Activated CD4-positive, alpha-beta T cell treated with anti-CD3 and anti-CD28 coated beads, Interleukin-2, amount 10 ng/mL, durations not matched to agents 7 days and 5 days (primary cell): ENCODE data around the gene NAB2. TPM values are rescaled to one million over a fixed set of nuclear protein-coding genes. Genes with fewer than 3 reads are reported as not detected.

ENCODE experiments used
- CTCF ChIA-PET: fragments of 350-600 bp; sonication (Branson Sonifier 250); formaldehyde crosslinking; loops from one replicate; lab custom pipeline; 2021; ENCODE audit warnings: antibody characterized with exemption; lab: Charles Lee
- POLR2A ChIA-PET: fragments of 350-600 bp; sonication (Branson Sonifier 250); formaldehyde crosslinking; loops from one replicate; lab custom pipeline; 2021; ENCODE audit warnings: antibody characterized with exemption; lab: Charles Lee
- DNase-seq: peaks from one replicate; pipeline ENCODE4 v3.0.0-alpha.2; 2020
- H3K27ac Mint-ChIP-seq: one replicate; pipeline ENCODE4 v1.8.0; 2021; ENCODE audit warnings: mild to moderate bottlenecking, moderate library complexity, mixed read lengths
- H3K27me3 Mint-ChIP-seq: one replicate; pipeline ENCODE4 v1.8.0; 2021; ENCODE audit warnings: mixed read lengths
- H3K36me3 Mint-ChIP-seq: one replicate; pipeline ENCODE4 v1.8.0; 2021; ENCODE audit warnings: low read depth, mixed read lengths
- H3K4me1 Mint-ChIP-seq: one replicate; pipeline ENCODE4 v1.8.0; 2021; ENCODE audit warnings: mixed read lengths
- H3K4me3 Mint-ChIP-seq: one replicate; pipeline ENCODE4 v1.8.0; 2021; ENCODE audit warnings: mild to moderate bottlenecking, moderate library complexity, mixed read lengths
- H3K9me3 Mint-ChIP-seq: one replicate; pipeline ENCODE4 v1.8.0; 2021; ENCODE audit warnings: mixed read lengths
- total RNA-seq, 2 experiments: library from RNA; stranded (reverse); gene quantifications; one replicate each; pipeline ENCODE4 v1.2.3, GENCODE V29; 2021

The NAB2 gene
- total RNA-seq, 2 experiments from 2014 or later: 5.5 to 6.8 TPM

DNA sequence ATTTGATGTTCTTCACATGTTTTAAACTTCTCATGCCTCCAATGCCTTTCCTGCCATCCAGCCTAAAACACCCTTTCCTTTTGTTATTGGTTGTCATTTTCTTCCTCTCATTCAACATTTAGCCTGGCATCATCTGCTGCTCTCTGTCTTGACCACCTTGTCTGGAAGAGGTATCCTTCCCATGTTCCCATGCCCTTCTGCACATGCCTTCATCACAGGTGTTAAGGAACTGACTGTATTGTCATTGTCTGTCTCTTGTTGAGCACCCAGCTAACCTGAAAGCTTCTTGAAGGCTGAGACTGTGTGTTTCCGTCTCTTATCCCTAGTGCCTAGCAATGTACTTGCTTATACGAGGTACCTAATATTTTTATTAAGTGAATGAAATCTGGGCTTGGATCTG is 34.9 kb downstream of the NAB2 start:
- H3K27me3 Mint-ChIP-seq: peaks cover 33% of the 10 kb centered on the region

DNA sequence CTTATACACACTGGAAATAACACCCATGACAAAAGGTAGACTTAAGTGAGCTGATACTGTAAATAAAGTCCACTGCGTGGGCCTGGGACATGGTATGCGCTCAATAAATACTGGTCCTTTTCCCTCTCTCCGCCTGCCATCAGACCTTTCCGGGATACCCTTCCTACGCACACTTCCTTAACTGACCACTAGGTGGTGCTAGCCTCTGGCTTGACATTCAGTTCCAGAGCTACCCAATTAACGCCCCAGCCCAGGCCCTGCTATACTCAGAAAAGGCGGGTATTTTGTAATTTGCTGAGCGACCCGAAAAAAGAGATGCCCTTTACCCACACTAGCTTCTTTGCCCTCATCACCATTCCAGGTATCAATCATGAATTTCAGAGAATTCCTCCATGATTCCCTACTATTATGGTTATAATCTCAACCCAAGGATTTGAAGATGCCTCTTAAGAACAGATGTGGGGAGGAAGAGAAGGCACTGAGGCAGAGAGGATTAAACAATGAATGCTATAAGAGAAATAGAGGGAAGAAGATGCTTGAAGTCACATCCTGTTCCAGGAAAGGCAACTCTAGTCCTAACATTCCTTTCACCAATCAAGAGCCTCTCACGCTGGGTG is 35.5 kb downstream of the NAB2 start:
- H3K4me1 Mint-ChIP-seq: peaks cover 11% of the 10 kb centered on the region

More for the DNA sequence above, 34.9 kb downstream of the NAB2 start:
- no peak overlapping the region for H3K4me3 Mint-ChIP-seq
- ChIA-PET POLR2A (no interaction called here), CTCF (interaction anchor here (0.5 to 8.1 kb wide), 13 partner anchors 8 to 496 kb away, joined by 3 to 72 read pairs (median 5); partner anchors contain the start of genes LRP1-AS and STAT6)
- peaks cover 14% of the 10 kb centered on the region for H3K4me1 Mint-ChIP-seq
- H3K36me3 Mint-ChIP-seq: peaks cover 3% of the 10 kb centered on the region
- H3K9me3 Mint-ChIP-seq: peaks cover 8% of the 10 kb centered on the region
- H3K27ac Mint-ChIP-seq: no peak overlapping the region
- no peak for DNase-seq

DNA sequence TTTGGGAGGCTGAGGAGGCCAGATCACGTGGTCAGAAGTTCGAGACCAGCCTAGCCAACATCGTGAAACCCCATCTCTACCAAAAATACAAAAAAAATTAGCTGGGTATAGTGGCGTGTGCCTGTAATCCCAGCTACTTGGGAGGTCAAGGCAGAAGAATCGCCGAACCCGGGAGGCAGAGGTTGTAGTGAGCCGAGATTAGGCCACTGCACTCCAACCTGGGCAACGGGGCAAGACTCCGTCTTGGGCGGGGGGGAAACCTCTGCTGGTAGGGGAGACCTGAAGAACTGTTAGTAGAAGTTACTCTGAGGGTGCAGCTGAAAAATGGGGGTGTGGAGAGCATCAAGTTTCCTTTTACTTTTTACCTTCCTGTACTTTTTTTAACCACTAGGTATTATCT is 37.1 kb downstream of the NAB2 start:
- H3K27me3 Mint-ChIP-seq: peaks cover 48% of the 10 kb centered on the region
- no peak for DNase-seq
- H3K9me3 Mint-ChIP-seq: peaks cover 8% of the 10 kb centered on the region
- POLR2A ChIA-PET: no interaction called here
- no peak overlapping the region for H3K27ac Mint-ChIP-seq
- H3K4me1 Mint-ChIP-seq: peaks cover 11% of the 10 kb centered on the region
- H3K4me3 Mint-ChIP-seq: no peak overlapping the region
- H3K36me3 Mint-ChIP-seq: peaks cover 3% of the 10 kb centered on the region
- CTCF ChIA-PET: interaction anchor here (0.8 to 8.1 kb wide), 3 partner anchors 10 to 48 kb away, joined by 3 to 72 read pairs (median 3); partner anchors contain the start of gene STAT6

More for the DNA sequence above, 35.5 kb downstream of the NAB2 start:
- CTCF ChIA-PET: interaction anchor here (0.5 to 8.1 kb wide), 17 partner anchors 7 to 497 kb away, joined by 3 to 72 read pairs (median 4); partner anchors contain the start of genes LRP1-AS and STAT6
- POLR2A ChIA-PET: no interaction called here
- peaks cover 3% of the 10 kb centered on the region for H3K36me3 Mint-ChIP-seq
- peaks cover 33% of the 10 kb centered on the region for H3K27me3 Mint-ChIP-seq
- H3K27ac Mint-ChIP-seq: no peak overlapping the region
- peaks cover 8% of the 10 kb centered on the region for H3K9me3 Mint-ChIP-seq
- H3K4me3 Mint-ChIP-seq: no peak overlapping the region
- peak; percentile 85 for DNase-seq

DNA sequence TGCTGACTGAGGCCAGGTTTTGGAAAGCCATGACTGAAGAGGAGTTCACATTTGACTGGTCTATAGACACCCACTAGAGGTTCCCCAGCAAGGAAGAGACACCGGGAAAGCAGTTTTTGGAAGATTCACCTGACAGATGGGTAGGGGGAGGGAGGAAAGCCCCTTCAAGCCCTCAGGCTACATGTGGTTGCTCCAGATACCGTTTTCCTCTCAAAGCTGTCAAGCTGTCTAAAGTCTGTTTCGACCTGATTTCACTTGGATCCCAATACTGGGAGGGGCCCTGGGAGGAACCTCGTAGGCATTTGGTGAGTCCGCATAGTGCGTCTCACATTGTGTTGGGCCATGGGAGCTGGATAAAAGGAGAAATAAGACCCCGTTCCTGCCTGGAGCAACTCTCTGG is 37.6 kb downstream of the NAB2 start:
- Mint-ChIP-seq H3K36me3 (peaks cover 3% of the 10 kb centered on the region), H3K4me3 (peak overlapping the region; percentile 75), H3K27ac (no peak overlapping the region), H3K27me3 (peaks cover 53% of the 10 kb centered on the region), H3K4me1 (peaks cover 11% of the 10 kb centered on the region), H3K9me3 (peaks cover 8% of the 10 kb centered on the region)
- POLR2A ChIA-PET: interaction anchor here (0.6 kb wide), 1 partner anchor 13 kb away, joined by 4 read pairs; no protein-coding TSS in a partner anchor
- CTCF ChIA-PET: interaction anchor here (1.0 to 8.1 kb wide), 3 partner anchors 8 to 15 kb away, joined by 3 to 72 read pairs (median 3); partner anchors contain the start of gene STAT6
- DNase-seq: no peak

DNA sequence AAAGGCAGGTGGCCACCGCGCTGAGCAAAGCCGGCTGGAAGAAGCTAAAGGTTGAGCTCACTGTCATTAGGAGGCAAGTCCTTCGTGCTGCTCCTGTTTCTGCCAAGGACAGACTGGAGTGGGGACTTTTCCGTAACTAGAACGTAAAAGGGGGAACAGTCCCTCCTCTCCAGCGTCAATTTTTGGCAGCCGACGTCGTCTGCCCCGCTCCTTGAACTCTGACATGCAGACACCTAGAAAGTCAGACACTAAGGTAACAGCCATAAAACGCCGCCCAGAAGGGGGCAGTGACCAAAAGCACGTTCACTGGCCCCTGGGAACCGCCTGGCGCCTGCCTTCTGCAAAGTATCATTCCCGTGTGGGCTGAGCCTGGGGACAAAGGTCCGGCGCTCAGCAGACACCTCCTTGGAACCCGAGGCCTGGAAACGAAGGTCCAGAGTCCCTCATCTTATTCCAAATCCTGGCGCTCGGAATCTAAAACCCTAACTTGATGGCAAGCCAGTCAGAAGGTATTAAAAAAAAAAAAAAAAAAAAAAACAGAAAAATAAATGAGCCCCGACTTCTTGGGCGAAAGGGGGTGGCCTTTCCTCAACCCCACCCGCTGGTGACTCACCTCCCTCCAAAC is 38.3 kb downstream of the NAB2 start:
- Mint-ChIP-seq H3K4me1 (peaks cover 11% of the 10 kb centered on the region), H3K27ac (no peak overlapping the region), H3K36me3 (peaks cover 3% of the 10 kb centered on the region), H3K4me3 (peak overlapping the region; percentile 75), H3K9me3 (peaks cover 8% of the 10 kb centered on the region), H3K27me3 (peaks cover 56% of the 10 kb centered on the region)
- ChIA-PET CTCF (interaction anchor here (0.8 to 8.1 kb wide), 7 partner anchors 9 to 126 kb away, joined by 3 to 72 read pairs (median 3); partner anchors contain the start of gene STAT6), POLR2A (interaction anchor here (0.5 to 0.6 kb wide), 2 partner anchors 14 to 64 kb away, joined by 3 to 4 read pairs; no protein-coding TSS in a partner anchor)
- peak; percentile 41 for DNase-seq

DNA sequence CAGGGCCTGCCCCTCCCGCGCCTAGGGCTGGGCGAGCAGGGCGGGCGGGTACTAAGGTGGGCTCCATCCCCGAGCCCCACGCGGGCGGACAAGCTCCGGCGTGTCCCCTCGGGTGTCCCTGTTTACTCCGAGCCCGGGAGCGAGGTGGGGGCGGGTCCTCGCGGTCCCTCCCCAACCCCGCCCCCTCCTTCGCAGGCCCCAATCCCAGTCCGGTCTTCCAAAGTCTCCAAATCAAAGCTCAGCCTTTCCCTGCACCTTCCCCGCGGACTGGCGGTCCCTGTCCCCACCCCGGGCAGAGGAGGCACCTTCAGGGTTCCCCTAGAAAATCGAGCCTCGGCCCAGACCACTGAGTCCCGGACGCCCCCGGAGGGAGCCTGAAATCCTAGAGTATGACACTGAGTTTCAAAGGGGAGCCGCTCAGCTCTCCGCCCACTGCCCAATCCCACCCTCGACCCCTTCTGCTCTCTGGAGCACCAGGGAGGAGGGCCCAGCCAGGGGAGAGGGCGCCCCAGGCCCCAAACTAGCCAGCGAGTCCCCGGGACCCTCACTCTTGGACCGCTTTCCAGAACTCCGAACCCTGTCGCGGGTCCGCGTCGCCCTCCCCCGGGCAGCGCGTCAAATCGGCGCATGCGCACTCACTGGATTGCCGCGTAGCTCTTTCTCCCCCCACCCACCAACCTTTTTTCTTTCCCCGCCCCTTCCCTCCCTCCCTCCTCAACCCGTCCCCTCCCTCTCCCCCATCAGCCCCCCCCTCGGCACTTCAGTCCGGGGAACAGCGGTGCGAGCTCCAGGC is 39.0 kb downstream of the NAB2 start, which contains the start of gene LRP1:
LRP1 (plus strand) TSS at position 758 of the 793 bp plus-strand sequence. CDS start 482 bp downstream, outside the sequence.
- Mint-ChIP-seq H3K4me1 (peaks cover 11% of the 10 kb centered on the region), H3K27me3 (peaks cover 58% of the 10 kb centered on the region), H3K4me3 (peak within 1 kb of the TSS; percentile 75), H3K27ac (peak within 1 kb of the TSS; percentile 55), H3K9me3 (peaks cover 8% of the 10 kb centered on the region), H3K36me3 (peaks cover 3% of the 10 kb centered on the region)
- peak; percentile 74 for DNase-seq
- ChIA-PET CTCF (interaction anchor here (0.7 to 8.1 kb wide), 9 partner anchors 12 to 126 kb away, joined by 3 to 72 read pairs (median 3); partner anchors contain the start of gene STAT6), POLR2A (interaction anchor here (0.5 kb wide), 1 partner anchor 64 kb away, joined by 3 read pairs; no protein-coding TSS in a partner anchor)

DNA sequence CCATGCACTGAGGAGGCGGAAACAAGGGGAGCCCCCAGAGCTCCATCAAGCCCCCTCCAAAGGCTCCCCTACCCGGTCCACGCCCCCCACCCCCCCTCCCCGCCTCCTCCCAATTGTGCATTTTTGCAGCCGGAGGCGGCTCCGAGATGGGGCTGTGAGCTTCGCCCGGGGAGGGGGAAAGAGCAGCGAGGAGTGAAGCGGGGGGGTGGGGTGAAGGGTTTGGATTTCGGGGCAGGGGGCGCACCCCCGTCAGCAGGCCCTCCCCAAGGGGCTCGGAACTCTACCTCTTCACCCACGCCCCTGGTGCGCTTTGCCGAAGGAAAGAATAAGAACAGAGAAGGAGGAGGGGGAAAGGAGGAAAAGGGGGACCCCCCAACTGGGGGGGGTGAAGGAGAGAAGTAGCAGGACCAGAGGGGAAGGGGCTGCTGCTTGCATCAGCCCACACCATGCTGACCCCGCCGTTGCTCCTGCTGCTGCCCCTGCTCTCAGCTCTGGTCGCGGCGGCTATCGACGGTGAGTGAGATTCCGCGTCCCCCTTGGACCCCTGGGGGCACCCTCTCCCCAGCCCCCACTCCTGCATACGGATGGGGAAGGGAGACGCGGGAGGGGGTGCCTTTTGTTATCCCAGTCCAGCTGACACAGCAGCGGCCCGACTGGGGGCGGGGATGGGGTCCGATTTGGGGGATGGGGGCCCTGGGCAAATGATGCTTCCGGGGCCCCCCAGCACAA is 39.8 kb downstream of the NAB2 start:
- peaks cover 55% of the 10 kb centered on the region for H3K27me3 Mint-ChIP-seq
- no peak overlapping the region for H3K27ac Mint-ChIP-seq
- POLR2A ChIA-PET: no interaction called here
- peaks cover 11% of the 10 kb centered on the region for H3K4me1 Mint-ChIP-seq
- peak overlapping the region; percentile 75 for H3K4me3 Mint-ChIP-seq
- H3K9me3 Mint-ChIP-seq: peaks cover 4% of the 10 kb centered on the region
- H3K36me3 Mint-ChIP-seq: peaks cover 2% of the 10 kb centered on the region
- DNase-seq: no peak
- CTCF ChIA-PET: interaction anchor here (0.7 to 8.1 kb wide), 8 partner anchors 17 to 127 kb away, joined by 3 to 72 read pairs (median 4); partner anchors contain the start of gene STAT6

DNA sequence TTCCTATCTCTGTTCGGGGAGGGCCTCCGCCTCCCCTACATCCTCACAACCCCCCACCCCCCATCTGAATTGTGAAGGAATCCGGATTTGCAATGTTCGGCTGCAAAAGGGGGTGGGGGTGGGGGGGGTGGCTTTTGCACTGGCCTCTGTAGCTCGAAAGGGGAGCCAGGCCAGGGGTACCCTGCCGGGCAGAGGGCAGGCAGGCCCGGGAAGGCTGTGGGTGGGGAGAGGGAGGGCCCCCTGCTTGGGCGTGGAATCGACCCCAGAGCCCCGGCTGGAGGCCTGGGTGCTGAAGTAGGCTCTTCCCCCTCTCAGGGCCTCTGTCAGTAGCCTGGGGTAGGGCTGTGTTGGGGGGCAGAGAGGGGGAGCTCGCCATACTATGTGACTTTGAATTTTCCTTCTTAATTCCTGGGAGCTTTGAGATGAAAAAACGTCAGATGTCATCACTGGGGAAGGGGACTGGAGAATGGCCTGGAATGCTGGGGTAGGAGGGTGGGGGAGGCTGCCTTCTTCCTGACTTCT is 40.5 kb downstream of the NAB2 start:
- peaks cover 50% of the 10 kb centered on the region for H3K27me3 Mint-ChIP-seq

DNA sequence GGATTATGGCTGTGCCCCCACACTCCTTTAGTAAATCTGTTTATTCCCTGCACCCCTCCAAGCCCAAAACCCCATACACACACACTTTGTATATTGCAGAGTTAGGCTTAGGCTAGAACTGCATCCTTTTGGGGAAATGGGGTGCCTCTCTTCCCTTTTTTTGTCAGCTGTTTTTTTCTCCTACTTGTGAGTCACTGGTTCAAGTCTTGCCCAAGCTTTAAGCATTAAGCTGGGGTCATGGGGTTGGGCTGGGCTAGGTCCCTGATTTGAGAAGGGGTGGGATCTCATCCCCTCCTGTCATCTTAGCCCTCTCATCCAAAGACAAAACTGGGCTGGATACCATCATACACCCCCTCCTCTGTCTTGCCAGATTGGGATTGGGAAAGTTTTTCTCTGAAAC is 41.0 kb downstream of the NAB2 start:
- H3K4me3 Mint-ChIP-seq: peak overlapping the region; percentile 55
- H3K9me3 Mint-ChIP-seq: no peaks in the 10 kb centered on the region
- peaks cover 45% of the 10 kb centered on the region for H3K27me3 Mint-ChIP-seq
- ChIA-PET CTCF (interaction anchor here (0.5 to 2.6 kb wide), 3 partner anchors 20 to 439 kb away, joined by 3 to 7 read pairs (median 4); no protein-coding TSS in a partner anchor), POLR2A (interaction anchor here (0.6 kb wide), 1 partner anchor 18 kb away, joined by 6 read pairs; no protein-coding TSS in a partner anchor)
- no peaks in the 10 kb centered on the region for H3K36me3 Mint-ChIP-seq
- DNase-seq: no peak
- no peak overlapping the region for H3K27ac Mint-ChIP-seq
- peaks cover 11% of the 10 kb centered on the region for H3K4me1 Mint-ChIP-seq

More for the DNA sequence above, 40.5 kb downstream of the NAB2 start:
- no peaks in the 10 kb centered on the region for H3K9me3 Mint-ChIP-seq
- H3K36me3 Mint-ChIP-seq: no peaks in the 10 kb centered on the region
- ChIA-PET POLR2A (interaction anchor here (0.6 kb wide), 1 partner anchor 17 kb away, joined by 6 read pairs; no protein-coding TSS in a partner anchor), CTCF (interaction anchor here (0.5 to 2.6 kb wide), 3 partner anchors 21 to 438 kb away, joined by 3 to 7 read pairs (median 4); no protein-coding TSS in a partner anchor)
- H3K4me1 Mint-ChIP-seq: peaks cover 11% of the 10 kb centered on the region
- H3K27ac Mint-ChIP-seq: no peak overlapping the region
- DNase-seq: no peak
- H3K4me3 Mint-ChIP-seq: peak overlapping the region; percentile 55

DNA sequence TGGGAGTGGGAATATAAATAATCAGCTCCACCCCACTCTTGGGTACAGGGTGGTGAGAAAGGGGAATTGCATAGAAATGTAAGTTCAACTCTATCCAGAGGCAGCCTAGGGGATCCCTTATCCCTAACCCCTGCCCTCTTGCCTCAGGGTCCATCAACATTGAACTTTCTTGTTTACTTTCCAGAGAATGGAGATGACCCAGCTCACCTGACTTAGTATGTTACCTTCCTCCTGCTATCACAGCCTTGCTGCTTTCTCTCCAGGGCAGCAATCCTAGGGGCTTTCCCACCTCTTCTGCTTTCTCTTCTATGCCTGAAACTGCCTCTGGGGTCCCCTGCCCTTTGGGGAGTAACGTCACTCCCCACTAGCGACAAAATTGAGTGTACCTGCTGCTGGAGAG is 42.0 kb downstream of the NAB2 start:
- peaks cover 11% of the 10 kb centered on the region for H3K4me1 Mint-ChIP-seq
- H3K4me3 Mint-ChIP-seq: no peak overlapping the region
- H3K36me3 Mint-ChIP-seq: no peaks in the 10 kb centered on the region
- peaks cover 40% of the 10 kb centered on the region for H3K27me3 Mint-ChIP-seq
- no peaks in the 10 kb centered on the region for H3K9me3 Mint-ChIP-seq
- DNase-seq: no peak
- ChIA-PET CTCF (interaction anchor here (1.5 to 2.1 kb wide), 2 partner anchors 15 to 19 kb away, joined by 5 to 7 read pairs; no protein-coding TSS in a partner anchor), POLR2A (no interaction called here)
- H3K27ac Mint-ChIP-seq: no peak overlapping the region
